ENCODE data around the gene DYRK2. TPM values are rescaled to one million over a fixed set of nuclear protein-coding genes. Genes with fewer than 3 reads are reported as not detected.

DYRK2 gene
- polyA plus RNA-seq, 1 experiment = 38.4 TPM

- TF ChIP-seq CTCF (IDR thresholded peaks at IDR 0.05; ENCODE audit: insufficient read depth, low read depth, low read length) = peak; percentile 46
- DNase-seq (ENCODE audit: low read depth) = peak; percentile 66
- Histone ChIP-seq H3K4me3 (ENCODE audit: low read depth, low read length) (peak overlapping the region; percentile 84), H3K27me3 (ENCODE audit: control insufficient read depth, insufficient read depth, low read length) (no peaks in the 10 kb centered on the region), H3K36me3 (ENCODE audit: control insufficient read depth, insufficient read depth, low read length) (no peaks in the 10 kb centered on the region)
- POLR2A ChIA-PET = interaction anchor here (0.5 to 0.6 kb wide), 2 partner anchors 193 to 289 kb away, joined by 3 to 4 read pairs; no protein-coding TSS in a partner anchor
- CTCF ChIA-PET = interaction anchor here (0.6 to 1.7 kb wide), 10 partner anchors 11 to 293 kb away, joined by 3 to 7 read pairs (median 3); no protein-coding TSS in a partner anchor
These were observed 585 bp upstream of the DYRK2 start for GRCh38 chr12:67647799-67648520.

DNA sequence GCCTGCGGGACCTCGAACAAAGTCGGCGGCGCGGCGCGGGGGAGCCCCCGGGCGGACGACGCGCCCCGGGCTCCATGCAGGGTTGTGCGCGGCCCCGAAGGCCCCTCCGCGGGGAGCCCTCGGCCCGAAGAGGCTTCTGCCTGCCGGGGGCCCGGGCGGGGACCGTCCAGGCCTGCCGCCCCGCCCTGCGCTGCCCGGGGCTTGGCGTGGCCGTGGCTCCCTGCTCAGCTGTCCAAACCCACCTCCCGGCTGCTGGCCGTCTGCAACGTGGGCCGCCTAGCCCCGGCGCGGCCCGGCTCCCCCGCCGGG lies 670 bp downstream of the DYRK2 start:
- Histone ChIP-seq H3K36me3 (ENCODE audit: control insufficient read depth, insufficient read depth, low read length) (no peaks in the 10 kb centered on the region), H3K4me3 (ENCODE audit: low read depth, low read length) (peak overlapping the region; percentile 84), H3K27me3 (ENCODE audit: control insufficient read depth, insufficient read depth, low read length) (no peaks in the 10 kb centered on the region)
- DNase-seq (ENCODE audit: low read depth) = no peak
- ChIA-PET POLR2A (no interaction called here), CTCF (interaction anchor here (0.6 to 1.7 kb wide), 3 partner anchors 9 to 214 kb away, joined by 3 to 4 read pairs (median 3); no protein-coding TSS in a partner anchor)
- no peak for TF ChIP-seq CTCF (IDR thresholded peaks at IDR 0.05; ENCODE audit: insufficient read depth, low read depth, low read length)

DNA sequence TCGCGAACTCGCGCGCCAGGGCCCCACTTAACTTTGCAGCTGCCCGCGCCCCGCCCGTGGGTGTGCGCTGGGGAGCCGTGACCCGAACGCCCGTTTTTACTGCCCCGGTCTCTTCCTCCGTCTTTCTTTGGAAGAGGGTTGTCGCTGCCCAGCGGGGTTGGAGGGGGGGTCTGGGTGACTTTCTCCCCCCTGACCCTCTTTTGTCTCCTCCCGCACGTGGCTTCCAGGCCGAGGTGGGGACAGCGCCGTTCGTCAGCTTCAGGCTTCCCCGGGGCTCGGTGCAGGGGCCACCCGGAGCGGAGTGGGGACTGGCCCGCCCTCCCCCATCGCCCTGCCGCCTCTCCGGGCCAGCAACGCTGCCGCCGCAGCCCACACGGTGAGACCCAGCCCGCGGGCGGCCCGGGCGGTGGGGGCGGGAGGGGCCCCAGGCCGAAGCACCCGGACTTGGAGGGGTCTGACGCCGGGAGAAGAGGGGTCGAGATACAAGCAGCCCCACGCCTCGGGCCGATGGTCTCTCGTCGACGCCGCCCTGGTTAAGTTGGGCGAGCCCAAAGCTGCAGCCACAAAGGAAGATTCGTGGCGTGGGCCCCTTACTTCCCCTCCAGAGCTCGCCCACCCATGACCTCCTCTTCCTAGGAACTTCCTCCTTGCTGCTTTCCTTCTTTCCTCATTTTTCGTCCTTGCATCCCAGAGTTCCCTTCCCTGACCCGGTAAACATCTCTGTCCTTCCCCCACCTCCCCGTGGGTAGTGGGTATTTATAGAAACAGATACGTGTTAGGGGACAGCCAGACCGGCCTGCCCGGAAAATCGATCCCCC lies 1.2 kb downstream of the DYRK2 start:
- POLR2A ChIA-PET = no interaction called here
- TF ChIP-seq CTCF (IDR thresholded peaks at IDR 0.05; ENCODE audit: insufficient read depth, low read depth, low read length) = no peak
- Histone ChIP-seq H3K36me3 (ENCODE audit: control insufficient read depth, insufficient read depth, low read length) (no peaks in the 10 kb centered on the region), H3K27me3 (ENCODE audit: control insufficient read depth, insufficient read depth, low read length) (no peaks in the 10 kb centered on the region), H3K4me3 (ENCODE audit: low read depth, low read length) (peak overlapping the region; percentile 84)
- CTCF ChIA-PET = interaction anchor here (1.1 to 1.5 kb wide), 3 partner anchors 9 to 297 kb away, joined by 3 to 4 read pairs (median 4); no protein-coding TSS in a partner anchor
- DNase-seq (ENCODE audit: low read depth) = no peak

DNA sequence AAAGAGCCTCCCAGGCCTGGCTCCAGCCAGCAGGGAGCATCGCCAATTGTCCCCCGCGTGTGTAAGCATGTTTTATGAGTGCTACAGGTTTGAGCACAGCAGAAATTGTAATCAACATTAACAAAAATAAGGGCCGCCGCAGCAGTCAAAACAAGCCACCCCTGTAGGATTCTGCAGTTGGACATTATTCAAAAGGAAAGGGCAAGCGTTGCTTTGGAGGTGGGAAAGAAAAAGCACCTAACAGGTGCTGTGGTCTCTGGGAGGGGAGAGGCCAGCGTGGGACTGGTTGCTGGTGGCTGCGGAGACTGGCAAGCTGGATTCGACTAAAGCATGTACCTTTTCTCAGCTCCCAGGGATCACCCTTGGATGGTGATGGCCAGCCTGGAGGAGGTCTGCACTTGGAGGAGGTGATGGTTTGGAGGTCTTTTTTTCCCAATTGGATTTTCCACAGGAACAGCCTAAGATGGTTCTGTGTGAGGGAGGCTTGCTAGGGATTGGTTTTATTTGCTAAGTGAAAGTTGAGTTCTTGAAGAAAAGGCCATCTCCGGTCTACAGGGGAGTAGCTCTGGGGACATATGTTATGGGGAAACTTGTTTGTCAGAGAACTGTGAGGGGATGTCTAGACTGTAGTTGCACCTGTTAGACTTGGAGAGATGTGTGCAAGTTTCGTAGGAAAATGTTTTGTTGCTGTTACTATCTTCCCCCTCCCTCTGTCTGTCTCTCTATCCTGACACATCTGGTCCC lies 2.0 kb downstream of the DYRK2 start:
- Histone ChIP-seq H3K4me3 (ENCODE audit: low read depth, low read length) (peak overlapping the region; percentile 84), H3K36me3 (ENCODE audit: control insufficient read depth, insufficient read depth, low read length) (no peaks in the 10 kb centered on the region), H3K27me3 (ENCODE audit: control insufficient read depth, insufficient read depth, low read length) (no peaks in the 10 kb centered on the region)
- ChIA-PET POLR2A (no interaction called here), CTCF (interaction anchor here (1.1 to 1.5 kb wide), 4 partner anchors 8 to 296 kb away, joined by 3 to 4 read pairs (median 4); no protein-coding TSS in a partner anchor)
- TF ChIP-seq CTCF (IDR thresholded peaks at IDR 0.05; ENCODE audit: insufficient read depth, low read depth, low read length) = no peak
- no peak for DNase-seq (ENCODE audit: low read depth)

All from BJ (cell line).